GM21360 (cell line): ENCODE measurements around the gene NEK3.
"Not testable (repeated sequence)": the region's sequence is repeated elsewhere in the genome, so short reads cannot be mapped to it uniquely, and the experiment has no call there.

Experiments used
- ATAC-seq: cut with Tn5 transposase; IDR thresholded peaks from one replicate; pipeline ENCODE4 v1.9.1; 2021; ENCODE audit warnings: mild to moderate bottlenecking, moderate library complexity; ENCODE audit not compliant: unreplicated experiment

The NEK3 gene

DNA sequence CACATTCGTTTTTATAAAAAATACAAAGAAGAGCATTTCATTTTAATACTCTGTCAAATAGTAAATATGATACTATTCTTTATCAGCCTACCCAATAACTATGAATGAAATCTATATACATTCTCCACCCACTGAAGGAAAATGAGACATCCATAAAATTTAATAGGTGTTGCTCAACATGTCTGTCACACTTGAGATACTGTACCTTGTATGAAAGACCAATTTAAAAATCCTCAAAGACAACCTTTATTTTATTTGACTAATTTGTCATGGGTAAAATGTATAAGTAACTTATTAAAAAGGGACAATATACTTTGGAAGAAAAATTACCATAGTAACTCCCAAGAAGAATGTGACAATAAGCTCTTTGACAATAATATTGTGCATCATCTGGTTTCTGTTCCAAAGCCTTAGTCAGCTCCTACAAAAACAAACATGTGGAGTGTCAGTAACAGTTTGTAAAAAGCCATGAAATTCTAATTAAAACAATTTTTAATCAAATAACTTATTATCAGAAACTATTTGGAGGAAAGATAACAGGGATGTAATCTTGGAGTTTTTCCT, 11.5 kb upstream of the NEK3 start:
- not testable (repeated sequence) for ATAC-seq

GRCh38 chr13:52169839-52170238, 10.4 kb upstream of the NEK3 start:
- ATAC-seq = no peak

DNA sequence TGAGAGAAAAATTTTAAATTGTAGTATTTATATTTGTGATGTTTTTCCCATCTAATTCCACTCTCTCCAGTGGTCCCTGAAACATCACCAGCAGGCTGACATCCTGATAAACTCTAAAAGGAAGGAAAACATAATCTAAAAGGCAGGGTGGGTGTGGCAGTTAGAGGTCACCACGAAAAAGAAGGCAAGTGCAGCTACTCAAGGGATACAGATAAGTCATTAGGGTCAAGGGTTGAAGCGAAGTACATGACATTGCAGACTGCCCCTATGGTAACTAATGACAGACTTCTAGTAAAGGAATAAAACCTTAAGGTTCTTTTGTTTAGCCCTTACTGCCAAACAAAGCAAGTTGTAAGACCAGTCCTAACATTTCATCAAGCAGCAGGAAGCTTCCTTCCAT, 6.0 kb upstream of the NEK3 start:
- ATAC-seq = no peak

GRCh38 chr13:52164989-52165388, 5.6 kb upstream of the NEK3 start:
- ATAC-seq = no peak

GRCh38 chr13:52163878-52164277, 4.5 kb upstream of the NEK3 start:
- ATAC-seq = not testable (repeated sequence)

- no peak for ATAC-seq
Observed at GRCh38 chr13:52162279-52163101, 3.1 kb upstream of the NEK3 start.

GRCh38 chr13:52161181-52161646, 1.8 kb upstream of the NEK3 start:
- ATAC-seq = no peak

DNA sequence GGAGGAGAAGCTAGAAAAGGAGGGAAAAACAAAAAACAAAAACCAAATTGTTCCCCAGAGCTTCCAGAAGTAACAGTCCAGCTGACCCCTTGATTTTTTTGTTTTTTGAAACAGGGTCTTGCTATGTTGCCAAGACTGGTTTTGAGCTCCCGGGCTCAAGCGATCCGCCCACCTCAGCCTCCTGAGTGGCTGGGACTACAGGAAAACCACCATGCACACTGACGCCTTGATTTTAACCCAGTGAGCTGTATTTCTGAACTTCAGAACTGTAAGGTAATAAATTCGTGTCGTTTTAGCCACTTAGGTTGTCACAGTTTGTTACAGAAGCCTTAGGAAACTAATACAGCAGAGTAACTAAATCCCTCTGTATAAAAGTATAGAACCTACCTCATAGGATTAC, 1.1 kb upstream of the NEK3 start:
- no peak for ATAC-seq

DNA sequence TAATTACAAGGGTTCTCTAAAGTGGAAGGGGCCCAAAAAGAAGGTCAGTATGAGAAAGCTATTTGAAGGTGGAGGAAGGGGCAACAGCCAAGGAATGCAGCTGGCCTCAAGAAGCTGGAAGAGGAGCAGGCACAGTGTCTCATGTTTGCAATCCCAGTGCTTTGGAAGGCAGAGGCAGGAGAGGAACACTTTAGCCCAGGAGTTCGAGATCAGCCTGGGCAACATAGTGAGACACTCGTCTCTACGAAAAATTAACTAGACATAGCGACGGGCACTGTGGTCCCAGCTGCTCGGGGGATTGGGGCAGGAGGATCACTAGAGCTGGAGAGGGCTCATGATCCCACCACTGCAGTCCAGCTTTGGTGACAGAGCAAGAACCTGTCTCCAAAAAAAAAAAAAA, 656 bp upstream of the NEK3 start:
- no peak for ATAC-seq

GRCh38 chr13:52158629-52159158, 703 bp downstream of the NEK3 start:
- ATAC-seq = peak; percentile 33

GRCh38 chr13:52156724-52157261, 2.6 kb downstream of the NEK3 start:
- no peak for ATAC-seq

DNA sequence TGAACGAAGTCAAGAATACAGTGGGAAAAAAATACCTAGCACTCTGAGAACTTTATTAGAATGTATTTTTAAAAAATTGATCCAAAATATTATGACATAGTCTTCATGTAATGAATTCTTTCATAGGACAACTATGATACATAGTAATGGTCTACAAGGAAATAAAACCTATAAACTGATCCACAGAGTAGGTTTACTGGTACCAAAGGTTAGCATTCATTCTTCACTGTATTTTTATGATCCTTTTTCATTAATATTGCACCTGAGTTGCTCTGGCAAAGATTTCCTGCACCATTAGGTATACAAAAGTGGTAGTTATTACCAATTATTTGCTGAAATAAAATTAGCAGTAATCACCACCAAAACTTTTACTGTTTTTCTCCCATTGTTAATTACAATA, 4.2 kb downstream of the NEK3 start:
- no peak for ATAC-seq

DNA sequence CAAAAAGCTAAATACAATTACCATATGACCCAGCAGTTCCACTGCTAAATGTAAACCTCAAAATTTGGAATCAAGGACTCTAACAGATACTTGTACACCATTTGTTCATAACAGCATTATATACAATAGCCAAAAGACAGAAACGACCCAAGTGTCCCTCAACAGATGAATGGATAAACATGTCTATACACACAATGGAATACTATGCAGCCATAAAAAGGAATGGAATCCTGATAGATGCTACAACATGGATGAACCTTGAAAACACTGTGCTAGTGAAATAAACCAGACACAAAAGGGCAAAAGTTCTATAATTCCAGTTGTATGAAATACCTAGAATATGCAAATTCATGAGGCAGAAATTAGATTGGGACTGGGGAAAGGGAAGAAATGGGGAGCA, 12.2 kb downstream of the NEK3 start:
- no peak for ATAC-seq

DNA sequence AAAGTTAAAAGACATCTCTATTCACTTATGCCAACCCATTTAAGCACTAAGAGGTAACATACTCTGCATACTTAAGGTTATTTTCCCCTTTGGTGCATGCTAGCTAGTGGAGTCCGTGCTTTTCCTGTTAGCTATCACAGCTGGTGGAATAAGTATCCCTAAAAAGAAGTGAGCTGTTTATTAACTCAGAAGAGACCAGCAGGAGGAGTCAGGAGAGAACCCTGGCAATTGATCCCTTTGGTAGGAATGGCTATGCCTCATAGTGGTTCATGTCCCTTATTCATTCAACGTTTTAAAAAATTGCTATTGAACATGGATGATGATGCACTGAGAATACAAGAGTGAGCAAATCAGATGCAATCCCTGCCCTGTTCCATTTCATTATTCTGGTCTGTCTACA, 18.1 kb downstream of the NEK3 start:
- no peak for ATAC-seq

- no peak for ATAC-seq
Observed at GRCh38 chr13:52137489-52137888, 21.9 kb downstream of the NEK3 start.

GRCh38 chr13:52136763-52137162, 22.6 kb downstream of the NEK3 start:
- ATAC-seq = no peak

- no peak for ATAC-seq
Observed at GRCh38 chr13:52130641-52131040, 28.8 kb downstream of the NEK3 start.

GRCh38 chr13:52128714-52129700, 30.4 kb downstream of the NEK3 start, which contains the start of gene NEK5:
TSS of gene NEK5 (minus strand) at chr13:52129073. CDS start at chr13:52127482, 1,591 bp downstream.
- ATAC-seq = peak; percentile 70

DNA sequence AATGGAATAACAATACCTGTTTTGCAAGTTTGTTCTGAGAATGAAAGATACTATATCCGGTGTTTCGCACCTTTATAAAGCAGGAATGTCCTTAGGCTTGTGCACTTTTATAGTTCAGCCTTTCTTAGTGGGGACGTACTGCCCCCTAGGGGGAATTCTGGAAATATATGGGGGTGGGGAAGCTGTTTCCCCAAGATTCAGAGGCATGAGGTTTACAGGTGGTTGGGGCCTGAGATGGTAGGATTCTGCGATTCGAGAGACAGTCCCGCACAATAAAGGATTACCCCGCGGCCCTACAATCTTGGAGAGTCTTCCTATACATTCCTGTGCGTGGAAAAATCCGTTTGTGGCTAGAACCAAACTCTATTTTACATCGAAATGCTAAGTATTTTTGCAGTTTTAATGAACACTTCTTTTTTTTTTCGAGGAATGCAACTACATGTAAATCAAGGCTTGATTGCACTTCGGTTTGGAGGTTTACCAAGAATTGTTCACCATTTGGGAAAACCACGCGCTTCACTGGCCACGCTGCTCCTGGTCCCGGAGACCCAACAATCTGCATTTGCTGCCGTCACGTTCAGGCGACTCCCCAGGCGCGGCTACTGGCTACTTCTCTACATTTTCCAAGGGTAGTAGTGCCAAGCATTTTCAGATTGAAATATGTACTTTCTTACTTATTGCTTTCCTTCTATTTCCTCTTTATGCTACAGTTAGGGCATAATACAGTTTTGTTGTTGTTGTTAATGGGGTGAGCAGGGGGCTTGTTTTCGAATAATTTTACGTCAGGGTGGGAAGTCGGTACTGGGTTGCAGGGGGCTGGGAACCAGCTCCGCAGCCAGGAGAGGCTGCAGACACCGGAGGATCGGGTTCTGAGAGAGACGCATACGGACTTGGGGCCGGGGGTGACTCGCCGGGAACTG, 31.4 kb downstream of the NEK3 start:
- peak; percentile 16 for ATAC-seq

DNA sequence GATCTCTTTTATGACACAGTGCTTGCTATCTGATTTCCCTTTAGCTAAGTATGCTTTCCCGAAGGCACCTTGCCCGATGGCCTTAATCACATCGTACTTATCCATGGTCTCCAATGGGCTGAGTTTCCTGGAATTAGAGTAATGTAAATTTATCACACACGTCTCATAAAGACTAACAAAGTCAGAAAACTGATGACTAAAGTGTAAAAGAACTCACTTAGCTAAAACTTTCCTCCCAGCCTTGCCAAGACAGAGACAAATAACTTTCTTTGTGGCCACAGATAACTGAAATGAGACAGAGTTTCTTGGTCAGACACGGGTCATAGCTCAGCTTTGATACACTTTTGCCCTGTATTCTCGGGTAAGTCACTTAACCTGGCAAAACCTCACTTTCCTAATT, 32.0 kb downstream of the NEK3 start:
- ATAC-seq = no peak
